NCI-H146 treated with DMSO at 0.1 percent for 48 hours (cell line): ENCODE data around the gene MMP20.

ENCODE experiments used
- DNase-seq: peaks from one replicate; lab custom pipeline; 2025; ENCODE audit not compliant: unreplicated experiment; lab: John Stamatoyannopoulos, UW

MMP20 gene

DNA sequence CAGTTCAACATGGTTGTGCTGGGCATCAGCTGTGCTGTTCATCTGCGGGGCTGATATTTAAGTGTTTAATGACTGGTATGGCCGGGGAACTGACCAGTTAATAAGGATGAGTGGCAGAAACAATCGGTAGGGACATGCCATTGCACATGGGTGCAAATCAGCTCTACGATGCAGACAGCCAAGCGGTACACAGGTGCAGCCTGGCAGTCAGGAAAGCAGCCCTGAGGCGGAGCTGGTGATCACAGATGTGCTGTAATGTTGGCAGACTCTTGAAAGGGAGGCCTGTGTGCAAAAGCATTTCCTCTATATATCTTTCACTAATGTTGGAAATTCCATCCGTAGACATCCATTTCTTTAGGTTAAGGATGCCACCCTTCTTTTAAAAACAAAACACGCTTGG lies 1.1 kb downstream of the MMP20 start:
- DNase-seq: no peak

DNA sequence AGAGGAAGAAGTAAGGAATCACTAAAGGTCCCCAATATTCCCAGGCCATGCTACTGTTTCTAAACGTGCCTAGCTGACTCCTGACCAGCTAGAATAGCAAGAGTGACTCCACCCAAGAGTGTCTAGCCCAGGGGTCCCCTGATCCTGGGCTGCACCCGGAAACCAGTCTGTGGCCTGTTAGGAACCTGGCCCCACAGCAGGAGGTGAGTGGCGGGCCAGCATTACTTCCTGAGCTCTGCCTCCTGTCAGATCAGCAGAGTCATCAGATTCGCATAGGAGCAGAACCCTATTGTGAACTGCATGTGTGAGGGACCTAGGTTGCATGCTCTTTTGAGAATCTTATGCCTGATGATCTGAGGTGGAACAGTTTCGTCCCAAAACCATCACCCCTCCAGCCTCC lies 2.0 kb downstream of the MMP20 start:
- DNase-seq: no peak

DNA sequence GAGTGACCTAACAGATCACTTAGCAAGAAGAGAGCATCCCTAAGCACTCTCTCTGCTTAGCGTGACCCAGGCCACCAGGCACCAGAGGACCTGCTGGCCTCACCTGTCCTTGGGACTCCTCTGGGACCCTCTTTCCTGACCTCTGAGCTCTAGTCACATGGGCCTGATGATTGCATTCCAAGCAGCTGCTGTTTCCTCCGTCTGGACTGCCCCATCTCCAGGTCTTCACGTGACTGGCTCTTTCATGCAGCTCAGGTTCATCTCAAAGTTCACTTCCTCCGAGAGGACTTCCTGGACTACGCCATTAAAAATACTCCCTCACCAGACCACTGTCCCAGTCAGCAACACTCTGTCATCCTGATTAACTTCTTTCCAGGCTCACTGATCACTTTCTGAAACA lies 2.9 kb downstream of the MMP20 start:
- DNase-seq: no peak

DNA sequence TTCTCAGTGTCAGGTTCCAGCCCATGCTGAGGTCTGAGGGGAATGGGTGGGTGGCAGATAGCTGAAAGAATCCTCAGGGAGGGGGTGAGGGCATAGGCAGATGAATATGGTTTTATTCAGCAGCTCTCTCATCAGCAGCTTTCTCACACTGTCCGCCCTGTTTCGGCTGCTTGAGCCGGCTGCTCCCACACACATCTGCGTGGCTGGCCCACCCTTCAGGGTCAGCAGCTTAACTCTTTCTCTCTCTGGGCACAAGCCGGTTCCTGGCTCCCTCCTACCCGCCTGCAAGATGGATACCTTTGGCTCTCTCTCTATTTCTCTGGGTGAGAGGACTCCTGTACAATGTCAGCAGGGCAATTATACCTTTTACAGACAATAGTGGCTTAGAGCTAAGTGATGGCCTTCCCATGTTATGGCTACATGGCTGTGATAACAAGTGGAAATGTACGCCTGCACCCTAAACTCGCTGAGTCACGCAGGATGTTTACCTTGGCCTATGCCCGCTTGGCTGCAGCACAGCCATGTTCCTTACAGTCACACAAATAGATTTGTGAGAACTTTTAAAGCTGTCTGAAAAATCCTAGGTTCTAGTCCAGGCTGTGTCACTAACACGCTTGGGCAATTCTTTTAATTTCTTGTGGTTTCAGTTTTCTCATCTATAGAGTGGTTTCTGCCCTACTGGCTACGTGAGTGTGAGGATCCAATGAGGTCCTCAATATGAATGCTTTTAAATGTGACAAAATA lies 4.1 kb downstream of the MMP20 start:
- DNase-seq: no peak

DNA sequence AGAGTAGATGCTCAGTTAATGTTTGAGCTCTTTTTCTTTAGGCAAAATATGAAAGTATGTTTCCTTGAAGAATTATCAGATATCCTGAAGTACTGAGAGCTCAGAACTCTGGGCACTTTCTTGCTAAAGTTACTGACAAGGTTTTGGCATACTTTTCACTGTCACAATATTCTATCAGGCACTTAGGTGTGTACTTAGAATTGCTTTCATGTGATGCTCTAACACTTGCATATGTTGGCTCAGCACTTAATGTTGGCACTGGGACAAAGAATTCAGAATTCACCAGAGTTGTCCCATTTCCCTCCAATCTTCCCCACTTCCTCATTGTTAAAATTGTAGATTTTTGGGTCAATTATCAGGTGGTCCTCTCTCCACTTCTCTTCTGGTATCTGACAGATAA lies 5.0 kb downstream of the MMP20 start:
- no peak for DNase-seq

DNA sequence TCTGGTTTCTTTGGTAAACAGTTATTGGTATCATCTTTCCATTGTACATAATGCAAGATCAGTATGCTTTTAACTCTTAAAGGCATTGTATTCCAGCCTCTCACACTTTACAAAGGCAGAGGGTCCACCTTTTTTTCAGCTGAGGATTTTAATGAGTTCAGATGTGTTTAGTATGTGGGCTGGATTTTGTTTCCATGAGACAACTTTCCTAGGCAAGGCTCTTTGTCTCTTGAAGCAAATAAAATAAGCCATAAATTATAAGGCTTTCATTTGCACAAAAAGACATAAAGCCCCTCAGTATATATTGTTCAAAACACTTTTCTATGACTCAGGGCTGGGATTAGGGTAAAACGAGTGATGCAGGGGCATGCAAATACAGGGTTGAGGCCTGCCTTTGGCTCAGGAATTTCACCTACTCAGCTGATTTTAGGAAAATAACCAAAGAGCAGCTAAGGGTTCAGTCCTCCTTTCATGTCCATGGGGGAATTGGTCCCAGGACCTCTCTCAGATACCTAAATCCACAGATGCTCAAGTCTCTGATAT lies 7.6 kb downstream of the MMP20 start:
- DNase-seq: no peak

DNA sequence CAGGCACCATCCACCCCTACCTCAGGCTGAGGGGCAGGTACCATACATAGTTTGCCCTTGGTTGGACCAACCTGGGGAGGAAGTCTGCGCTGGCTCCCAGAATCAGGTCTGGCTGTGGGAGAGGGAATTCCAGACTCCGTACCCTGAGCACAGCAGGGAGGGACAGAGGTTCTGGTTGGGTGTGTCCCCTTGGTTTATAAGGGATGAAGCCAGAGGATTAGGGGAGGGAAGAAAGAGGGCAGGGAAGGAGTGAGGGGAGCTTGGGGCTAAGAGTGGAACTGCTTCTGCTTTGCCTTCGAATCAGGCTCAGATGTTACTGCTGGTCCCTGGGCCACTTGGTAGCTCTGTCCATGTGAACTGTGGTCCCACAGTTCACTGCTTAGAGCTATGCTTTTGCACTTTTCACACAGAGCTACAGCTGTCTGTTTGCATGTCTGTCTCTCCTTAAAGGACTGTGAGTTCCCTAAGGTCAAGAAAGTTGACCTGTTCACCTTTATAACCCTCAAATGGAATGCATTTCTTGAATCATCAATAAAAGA lies 9.2 kb downstream of the MMP20 start:
- DNase-seq: no peak

DNA sequence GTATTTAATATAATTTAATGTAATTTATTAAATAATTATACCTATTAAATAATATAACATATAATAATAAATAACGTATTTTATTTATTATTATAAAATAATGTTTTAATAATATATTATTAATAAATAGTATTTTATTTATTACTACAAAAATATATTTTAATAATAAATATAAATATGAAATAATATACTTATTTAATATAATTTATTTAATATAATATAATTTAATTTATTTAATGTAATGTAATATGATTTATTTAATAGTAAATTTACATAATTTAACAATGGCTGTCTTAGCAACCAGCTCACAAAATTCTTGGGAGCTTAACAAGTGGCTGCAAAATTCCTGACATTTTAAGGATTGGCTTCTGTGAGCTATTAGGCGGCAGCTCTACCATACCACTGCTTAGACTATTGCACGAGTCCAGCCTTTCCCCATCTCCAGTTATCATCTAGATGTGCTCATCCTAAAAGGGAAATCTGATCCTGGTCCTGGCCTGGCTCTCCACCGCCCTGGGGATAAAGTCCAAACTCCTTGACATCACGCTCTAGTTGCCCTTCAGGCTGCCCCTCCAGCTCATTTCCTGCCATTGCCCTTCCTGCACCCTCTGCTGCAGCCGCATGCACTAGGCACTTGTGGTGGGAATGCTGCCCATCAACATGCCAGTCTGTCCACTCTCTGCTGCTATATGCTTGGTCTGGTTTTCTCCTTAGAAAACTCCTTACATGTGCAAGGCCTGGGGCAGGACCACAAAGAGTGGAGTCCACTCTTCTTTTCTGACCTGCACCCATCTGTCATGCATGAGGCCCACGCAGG lies 9.8 kb downstream of the MMP20 start:
- no peak for DNase-seq

DNA sequence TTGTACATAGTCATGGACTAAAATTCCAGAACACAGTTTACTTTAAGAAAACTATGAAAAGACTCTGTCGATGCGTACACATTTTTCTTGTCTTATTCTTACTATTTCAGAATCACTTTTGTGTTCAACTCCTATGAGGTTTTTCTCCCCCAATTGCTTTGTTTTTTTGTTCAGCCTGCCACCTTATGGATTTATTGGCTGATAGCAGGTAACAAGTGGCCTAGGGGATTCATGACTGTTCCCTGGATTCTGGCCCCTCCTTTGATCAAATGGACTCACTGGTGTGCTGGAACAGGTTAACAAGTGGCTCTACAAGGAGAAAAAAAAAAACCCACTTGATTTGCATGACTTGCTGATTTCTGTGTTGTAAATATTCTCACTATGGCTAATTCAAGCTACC lies 10.6 kb downstream of the MMP20 start:
- DNase-seq: no peak

DNA sequence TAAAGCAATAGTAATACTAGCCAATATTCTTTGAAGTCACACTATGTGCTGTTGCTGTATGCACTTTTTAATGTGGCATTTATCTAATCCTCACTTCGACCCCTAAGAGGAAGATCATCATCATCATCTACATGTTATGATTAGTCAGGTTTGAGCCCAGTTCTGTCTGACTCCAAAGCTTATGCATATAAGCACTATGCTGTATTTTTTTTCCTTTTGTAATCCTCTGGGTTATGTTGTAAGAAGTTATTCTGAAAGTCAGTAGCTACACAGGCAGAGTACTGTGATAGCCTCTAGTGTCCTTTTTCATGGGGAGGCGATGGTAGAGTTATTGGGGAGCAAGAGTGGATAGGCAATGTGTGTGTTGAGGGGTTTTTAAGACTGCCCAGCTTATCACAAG lies 11.1 kb downstream of the MMP20 start:
- no peak for DNase-seq

DNA sequence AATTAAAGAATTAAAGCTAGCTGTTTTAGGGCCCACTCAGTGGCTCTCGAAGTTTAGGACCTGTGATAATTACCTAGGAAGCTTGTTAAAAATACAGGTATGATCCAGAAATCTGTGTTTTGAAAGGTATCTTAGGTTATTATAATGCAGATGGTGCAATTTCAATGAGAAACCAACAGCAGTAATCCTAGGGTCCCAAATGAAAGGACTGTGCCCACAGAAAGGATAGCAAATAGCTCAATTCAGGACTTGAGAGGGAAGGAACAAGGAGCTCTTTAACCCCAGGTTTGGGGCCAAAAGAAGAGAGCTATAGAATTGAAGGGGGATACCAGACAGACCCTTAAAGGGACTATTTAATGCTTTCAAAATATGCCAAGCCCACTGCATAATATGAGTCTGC lies 11.7 kb downstream of the MMP20 start:
- DNase-seq: no peak

DNA sequence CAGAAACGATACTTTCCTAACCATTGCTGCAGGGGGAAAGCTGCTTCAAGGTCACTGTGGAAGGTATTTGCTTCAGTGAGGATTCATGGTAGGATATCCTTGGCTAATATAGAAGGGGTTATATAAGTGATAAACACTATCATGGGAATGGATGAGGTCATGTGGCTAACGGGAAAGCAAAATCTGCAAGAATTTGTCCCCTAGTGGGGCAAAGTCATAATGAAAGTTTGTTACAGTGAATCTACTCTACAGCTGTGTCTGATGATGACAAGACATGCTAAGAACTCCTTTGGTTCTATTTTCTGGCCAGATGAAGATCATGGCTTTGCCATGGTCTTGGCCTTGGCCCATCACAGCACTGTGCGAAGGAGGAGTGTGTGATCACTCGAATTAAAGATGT lies 13.8 kb downstream of the MMP20 start:
- no peak for DNase-seq

DNA sequence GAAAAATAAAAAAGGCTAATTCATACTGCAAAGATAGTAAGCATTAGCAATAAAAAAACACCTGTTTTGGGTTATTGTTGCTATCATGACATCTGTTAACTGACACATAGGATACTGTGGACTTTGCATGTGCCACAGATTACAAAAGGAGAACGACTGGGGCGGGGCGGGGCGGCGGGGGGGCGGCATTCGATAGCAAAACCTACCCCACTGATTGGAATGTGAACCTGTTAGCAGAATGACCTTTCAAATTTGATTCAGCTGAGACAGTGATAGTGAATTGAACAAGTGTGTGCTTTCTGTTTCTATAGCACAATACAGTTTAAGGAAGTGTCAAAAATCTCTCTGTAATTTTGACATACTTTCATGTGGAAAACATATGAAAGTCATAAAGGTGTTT lies 14.9 kb downstream of the MMP20 start:
- no peak for DNase-seq

DNA sequence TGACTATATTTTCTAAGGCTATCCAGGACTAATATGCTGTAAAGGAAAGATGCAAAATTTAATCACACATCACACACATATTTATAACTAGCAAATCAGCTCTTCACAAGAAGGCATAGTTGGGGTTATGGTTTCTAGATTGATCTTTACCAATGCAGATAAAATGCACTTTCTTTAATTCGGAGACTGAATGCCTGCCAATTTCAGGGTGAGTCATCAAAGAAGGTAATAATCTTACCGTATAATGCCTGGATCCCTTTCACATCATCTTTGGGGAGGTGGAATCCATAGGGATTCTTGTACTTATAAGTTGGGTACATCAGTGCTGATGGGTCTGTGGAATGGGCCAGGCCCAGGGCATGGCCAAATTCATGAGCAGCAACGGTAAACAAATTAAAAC lies 16.4 kb downstream of the MMP20 start:
- no peak for DNase-seq

DNA sequence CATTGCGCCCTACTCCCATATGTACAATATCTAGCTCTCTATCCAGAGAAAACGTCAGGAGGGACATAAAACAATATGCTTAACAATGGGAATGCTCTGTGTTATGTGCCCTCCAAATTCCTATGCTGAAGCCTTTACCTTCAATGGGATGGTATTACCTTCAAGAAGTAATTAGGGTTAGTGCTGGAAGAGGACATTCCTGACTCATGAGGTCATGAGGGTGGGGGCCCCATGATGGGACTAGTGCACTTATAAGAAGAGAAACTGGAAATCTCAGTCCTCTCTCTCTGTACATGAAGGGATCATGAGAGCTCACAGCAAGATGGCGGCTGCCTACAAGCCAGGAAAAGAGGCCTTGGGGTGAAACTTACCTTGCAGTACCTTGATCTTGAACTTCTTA lies 20.3 kb downstream of the MMP20 start:
- DNase-seq: no peak

DNA sequence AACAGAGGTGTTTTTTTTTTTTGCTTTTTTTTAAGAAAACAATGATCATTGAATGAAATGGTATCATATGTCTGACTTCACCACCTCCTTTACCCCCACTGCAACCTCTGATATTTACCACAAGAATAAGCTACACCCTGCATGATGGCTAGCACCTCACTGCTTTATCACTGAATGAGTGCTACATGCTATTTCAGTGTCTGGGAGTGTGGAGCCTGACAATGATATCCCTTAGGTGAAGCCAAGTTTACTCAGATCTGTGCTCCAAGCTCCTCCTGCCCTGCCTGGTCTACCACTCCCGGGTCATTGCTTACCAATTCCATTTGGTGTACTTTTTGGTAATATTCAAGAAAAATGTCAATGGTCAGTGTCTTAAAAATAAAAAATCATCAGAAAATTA lies 21.1 kb downstream of the MMP20 start:
- no peak for DNase-seq

DNA sequence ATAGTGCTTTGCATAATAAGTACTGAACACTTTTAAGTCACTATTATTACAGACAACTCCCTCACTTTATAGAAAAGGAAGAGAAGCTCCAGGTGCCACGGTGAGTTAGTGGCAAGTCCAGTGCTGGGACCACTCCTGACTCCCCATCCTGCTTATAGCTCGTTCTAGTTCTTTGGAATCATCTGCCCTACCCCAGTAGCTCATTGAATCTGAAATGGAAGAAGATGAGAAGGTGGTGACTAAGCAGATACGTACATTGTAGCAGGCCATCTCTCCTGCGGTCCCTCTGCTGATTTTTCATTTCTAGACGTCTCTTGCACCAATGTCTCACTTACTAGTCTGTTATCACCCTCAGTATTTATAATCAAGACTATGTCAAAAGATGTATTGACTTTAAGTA lies 21.6 kb downstream of the MMP20 start:
- DNase-seq: no peak

DNA sequence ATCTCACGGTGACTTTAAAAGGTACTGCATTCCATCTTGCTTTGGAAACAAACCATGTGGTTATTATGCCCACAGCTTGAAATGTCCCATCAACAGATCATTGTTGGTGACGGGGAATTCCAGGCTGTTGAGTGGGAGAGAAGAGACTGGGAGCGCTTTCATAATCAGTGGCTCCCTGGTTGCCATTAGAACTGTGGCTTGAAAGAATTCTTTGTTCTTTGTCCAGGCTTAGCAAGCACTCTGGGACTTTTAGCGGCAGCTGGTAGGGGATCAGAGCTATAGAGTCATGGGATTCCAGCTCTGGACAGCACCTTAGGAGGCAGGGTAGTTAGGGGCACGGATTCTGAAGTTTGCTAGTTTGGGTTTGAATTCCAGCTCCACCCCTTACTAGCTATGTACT lies 22.0 kb downstream of the MMP20 start:
- DNase-seq: no peak

DNA sequence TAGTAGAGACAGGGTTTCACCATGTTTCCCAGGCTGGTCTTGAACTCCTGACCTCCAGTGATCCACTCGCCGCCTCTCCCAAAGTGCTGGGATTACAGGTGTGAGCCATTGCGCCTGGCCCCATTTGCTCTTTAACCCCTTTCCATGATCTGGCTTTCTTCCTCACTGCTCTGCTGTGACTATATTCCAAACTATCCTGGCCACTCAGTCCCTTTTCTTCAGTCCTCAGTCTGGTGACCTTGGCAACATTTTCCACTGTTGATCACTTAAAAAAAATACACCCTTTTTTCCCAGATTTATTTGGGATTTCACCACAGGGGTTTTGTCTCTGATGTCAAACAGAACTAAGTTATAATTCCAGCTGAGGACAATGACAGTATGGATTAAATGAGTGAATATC lies 24.5 kb downstream of the MMP20 start:
- no peak for DNase-seq

DNA sequence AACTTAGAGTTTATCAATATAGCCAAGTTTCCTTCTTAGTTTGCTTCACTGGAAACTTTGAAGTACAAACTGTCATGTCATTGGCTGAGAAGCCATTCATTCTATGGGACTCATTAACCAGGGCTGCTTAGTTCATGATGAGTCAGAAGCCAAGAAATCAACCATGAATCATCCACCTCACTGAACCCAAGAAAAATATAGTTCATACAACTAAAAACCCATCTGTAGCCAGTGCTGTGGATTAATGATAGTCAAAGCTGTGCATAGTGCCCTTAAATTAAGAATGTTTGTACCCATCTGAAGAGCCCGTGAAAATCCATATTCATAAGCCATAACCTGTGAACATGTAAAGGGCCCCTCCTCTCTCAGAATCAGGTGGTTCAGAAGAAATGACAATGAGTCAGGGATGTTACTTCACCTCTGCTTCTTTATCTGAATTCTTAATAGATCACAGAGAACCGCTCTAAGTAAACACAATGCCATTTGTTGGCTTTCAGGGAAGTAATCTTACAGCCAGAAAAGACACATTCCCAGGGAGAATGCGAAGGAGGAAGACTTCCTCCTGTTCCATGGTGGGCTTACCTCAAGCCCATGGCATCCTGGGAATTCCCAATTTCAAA lies 25.4 kb downstream of the MMP20 start:
- DNase-seq: no peak

DNA sequence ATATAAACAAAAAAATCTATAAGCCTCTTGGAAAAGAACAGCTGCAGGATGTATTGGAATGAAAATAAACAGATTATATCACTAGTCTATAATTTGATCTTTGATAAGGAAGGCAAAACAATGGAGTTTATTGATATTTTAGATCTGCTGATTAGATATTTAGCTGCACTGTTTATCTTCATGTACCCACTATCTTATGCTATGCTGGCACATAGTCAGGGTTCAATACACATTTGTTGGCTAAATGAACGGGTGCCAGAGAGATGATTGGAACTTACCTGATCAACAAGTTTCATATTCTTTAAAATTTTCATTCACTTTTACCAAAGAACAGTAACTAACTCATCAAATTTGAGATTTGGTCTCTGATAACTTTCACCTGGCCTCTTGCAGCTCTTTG lies 26.9 kb downstream of the MMP20 start:
- no peak for DNase-seq

DNA sequence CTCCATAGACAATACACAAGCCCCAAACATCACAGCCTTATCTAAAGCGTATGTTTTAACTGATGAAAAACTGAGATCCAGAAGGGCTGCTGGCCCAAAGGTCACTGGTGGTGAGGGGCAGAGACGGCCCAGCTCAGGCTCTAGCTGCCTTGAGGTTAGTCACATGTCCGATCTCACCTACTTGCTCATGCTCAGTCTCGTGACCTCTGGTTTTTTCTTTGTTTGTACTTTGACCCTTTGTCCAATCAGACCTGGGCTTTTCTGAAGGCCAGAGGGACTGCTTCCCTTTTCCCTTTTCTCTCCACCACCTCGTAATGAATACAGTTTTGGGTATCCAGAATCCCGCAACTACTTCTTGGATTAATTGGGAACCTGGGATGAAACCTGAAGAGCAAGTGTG lies 28.6 kb downstream of the MMP20 start:
- DNase-seq: no peak
